H1 (cell line): ENCODE data around the gene OR6Q1. TPM values are rescaled to one million over a fixed set of nuclear protein-coding genes. Genes with fewer than 3 reads are reported as not detected.

Experiments
- CHD2 ChIP-seq: IDR thresholded peaks from 2 replicates; pipeline ENCODE4 v1.6.1; 2012; ENCODE audit warnings: low read length, improper control_type of control experiment
- GTF2F1 ChIP-seq: IDR thresholded peaks from 2 replicates; pipeline ENCODE4 v1.6.1; 2012; ENCODE audit warnings: low read depth, low read length, improper control_type of control experiment, borderline replicate concordance
- HDAC2 ChIP-seq, 2 experiments: fragments of 300-600 bp in 1 of 2; sonication (generic) in 1 of 2; IDR thresholded peaks; 2 replicates each; pipeline ENCODE4 v1.6.1; 2011 to 2012; ENCODE audit warnings: low read depth in 2 of 2, low read length in 2 of 2, mild to moderate bottlenecking in 2 of 2, moderate library complexity in 2 of 2, borderline replicate concordance in 1 of 2, inconsistent platforms in 1 of 2
- polyA plus RNA-seq, 7 experiments: library from polyadenylated mRNA; depleted of rRNA in 3 of 7; stranded (reverse) in 5 of 7; unstranded in 2 of 7; fragments of >200 nt in 5 of 7; fragments of 200-250 nt in 2 of 7; gene quantifications; 1 replicate in 5 of 7; 2 replicates in 1 of 7; 4 replicates in 1 of 7; pipeline versions ENCODE4 v1.2.1 to v1.2.3, GENCODE V29; 2011 to 2013; ENCODE audit warnings: missing spikeins in 2 of 7, mixed read lengths in 2 of 7
- total RNA-seq: library from RNA; stranded (reverse); fragmentation: NEBNext Ultra II Directional; extraction: Animal tissue kit (Norgen Biotek cat#: 25700); gene quantifications from 2 replicates; pipeline ENCODE4 v1.2.1, GENCODE V29; 2021
- TF ChIP-seq, protein P1 (sequence below): IDR thresholded peaks from 2 replicates; pipeline ENCODE4 v1.6.1; 2012; ENCODE audit warnings: low read length, inconsistent platforms

OR6Q1 gene
- total and polyA plus RNA-seq, 2 of the 8 experiments (the other 6 are each of a cell fraction or from before 2014, with no cell fraction given), result not detected

GRCh38 chr11:58047818-58048217 lies 17.1 kb downstream of the OR6Q1 start (continued):
- TF ChIP-seq, protein P1, sequence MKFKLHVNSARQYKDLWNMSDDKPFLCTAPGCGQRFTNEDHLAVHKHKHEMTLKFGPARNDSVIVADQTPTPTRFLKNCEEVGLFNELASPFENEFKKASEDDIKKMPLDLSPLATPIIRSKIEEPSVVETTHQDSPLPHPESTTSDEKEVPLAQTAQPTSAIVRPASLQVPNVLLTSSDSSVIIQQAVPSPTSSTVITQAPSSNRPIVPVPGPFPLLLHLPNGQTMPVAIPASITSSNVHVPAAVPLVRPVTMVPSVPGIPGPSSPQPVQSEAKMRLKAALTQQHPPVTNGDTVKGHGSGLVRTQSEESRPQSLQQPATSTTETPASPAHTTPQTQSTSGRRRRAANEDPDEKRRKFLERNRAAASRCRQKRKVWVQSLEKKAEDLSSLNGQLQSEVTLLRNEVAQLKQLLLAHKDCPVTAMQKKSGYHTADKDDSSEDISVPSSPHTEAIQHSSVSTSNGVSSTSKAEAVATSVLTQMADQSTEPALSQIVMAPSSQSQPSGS, result no peak
- TF ChIP-seq CHD2 (no peak), GTF2F1 (no peak), HDAC2 (IDR thresholded peaks at IDR 0.05; ENCODE audit: borderline replicate concordance in 1 of 2, low read depth in 2 of 2, low read length in 2 of 2) (no peak)
